Keratinocyte (primary cell): ENCODE results near the gene MYDGF.

Experiments used
- EZH2 ChIP-seq: IDR thresholded peaks from one replicate; pipeline ENCODE4 v1.6.1; 2012; ENCODE audit warnings: inconsistent platforms, mild to moderate bottlenecking, low read length, moderate library complexity
- TF ChIP-seq, protein P1 (sequence below), 3 experiments: IDR thresholded peaks in 1 of 3; conservative IDR thresholded peaks in 1 of 3; optimal IDR thresholded peaks in 1 of 3; 2 replicates in 2 of 3; 3 replicates in 1 of 3; pipeline versions ENCODE3 to v1.5.1; 2011; ENCODE audit warnings: low read length in 3 of 3, mild to moderate bottlenecking in 3 of 3, moderate library complexity in 2 of 3, control low read depth in 1 of 3, inconsistent platforms in 1 of 3; ENCODE audit not compliant: insufficient read depth in 2 of 3; ENCODE audit errors: extremely low read depth in 1 of 3

DNA sequence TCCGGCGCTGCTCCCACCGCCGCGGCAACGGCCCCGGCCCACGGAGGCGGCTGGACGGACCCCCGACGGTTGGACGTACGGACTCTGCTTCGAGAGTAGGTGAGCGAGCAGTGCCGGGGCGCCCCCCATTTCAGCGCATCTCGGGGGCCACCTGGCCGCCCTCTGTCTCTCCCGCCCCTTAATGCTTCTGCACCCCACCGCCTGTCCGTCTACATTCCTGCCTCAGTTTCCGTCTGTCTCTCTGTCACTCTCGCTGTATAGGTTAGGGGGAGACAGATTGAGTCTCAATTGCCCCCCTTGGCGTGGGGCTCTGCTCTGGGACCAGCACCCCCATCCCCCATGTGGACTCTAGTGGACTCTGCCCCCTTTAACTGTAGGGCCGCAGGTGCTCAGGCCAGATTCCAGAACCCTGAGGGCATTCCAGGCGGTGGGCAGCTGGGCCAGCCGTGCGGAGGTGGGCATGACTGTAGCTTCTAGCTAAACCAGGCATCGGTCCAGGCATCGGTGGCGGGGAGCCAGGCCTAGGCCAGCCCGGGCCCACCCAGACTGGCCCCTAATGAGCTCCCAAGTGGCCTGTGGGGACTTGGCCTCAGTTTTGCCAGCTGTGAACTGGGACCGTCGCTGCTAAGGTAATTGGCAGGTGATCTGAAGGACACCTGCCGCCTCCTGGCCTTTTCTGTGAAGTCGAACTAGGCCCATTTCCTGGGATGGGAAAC is 30.5 kb downstream of the MYDGF start:
- TF ChIP-seq, protein P1, sequence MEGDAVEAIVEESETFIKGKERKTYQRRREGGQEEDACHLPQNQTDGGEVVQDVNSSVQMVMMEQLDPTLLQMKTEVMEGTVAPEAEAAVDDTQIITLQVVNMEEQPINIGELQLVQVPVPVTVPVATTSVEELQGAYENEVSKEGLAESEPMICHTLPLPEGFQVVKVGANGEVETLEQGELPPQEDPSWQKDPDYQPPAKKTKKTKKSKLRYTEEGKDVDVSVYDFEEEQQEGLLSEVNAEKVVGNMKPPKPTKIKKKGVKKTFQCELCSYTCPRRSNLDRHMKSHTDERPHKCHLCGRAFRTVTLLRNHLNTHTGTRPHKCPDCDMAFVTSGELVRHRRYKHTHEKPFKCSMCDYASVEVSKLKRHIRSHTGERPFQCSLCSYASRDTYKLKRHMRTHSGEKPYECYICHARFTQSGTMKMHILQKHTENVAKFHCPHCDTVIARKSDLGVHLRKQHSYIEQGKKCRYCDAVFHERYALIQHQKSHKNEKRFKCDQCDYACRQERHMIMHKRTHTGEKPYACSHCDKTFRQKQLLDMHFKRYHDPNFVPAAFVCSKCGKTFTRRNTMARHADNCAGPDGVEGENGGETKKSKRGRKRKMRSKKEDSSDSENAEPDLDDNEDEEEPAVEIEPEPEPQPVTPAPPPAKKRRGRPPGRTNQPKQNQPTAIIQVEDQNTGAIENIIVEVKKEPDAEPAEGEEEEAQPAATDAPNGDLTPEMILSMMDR (optimal IDR thresholded peaks at IDR 0.05 in 1 of 3, IDR thresholded peaks at IDR 0.05 in 1 of 3, conservative IDR thresholded peaks at IDR 0.05 in 1 of 3; ENCODE audit: extremely low read depth in 1 of 3, insufficient read depth in 2 of 3, low read length in 3 of 3): no peak
- TF ChIP-seq EZH2: no peak
